SKM-1 (cell line): ENCODE measurements around the gene CPNE5.

Experiments used
- DNase-seq: peaks from one replicate; lab custom pipeline; 2025; ENCODE audit not compliant: unreplicated experiment; lab: John Stamatoyannopoulos, UW

CPNE5 gene

GRCh38 chr6:36838896-36839748, at the start of gene CPNE5:
Gene CPNE5, minus strand, starts transcription at chr6:36839444. Its CDS starts 67 bp downstream, at chr6:36839377.
- no peak for DNase-seq

- no peak for DNase-seq
Observed at GRCh38 chr6:36888115-36888643, 48.9 kb upstream of the CPNE5 start.

- no peak for DNase-seq
Observed at GRCh38 chr6:36886950-36887618, 47.8 kb upstream of the CPNE5 start.

- DNase-seq, result peak; percentile 98
Observed at GRCh38 chr6:36885461-36886401, 46.5 kb upstream of the CPNE5 start, which contains the start of gene C6orf89. Gene C6orf89, plus strand, starts transcription at chr6:36885952. Its CDS starts 13,493 bp downstream, at chr6:36899445.

GRCh38 chr6:36884610-36885009, 45.4 kb upstream of the CPNE5 start:
- DNase-seq, result no peak

- no peak for DNase-seq
Observed at GRCh38 chr6:36875250-36875633, 36.0 kb upstream of the CPNE5 start.

- DNase-seq, result peak; percentile 84
Observed at GRCh38 chr6:36874443-36875249, 35.4 kb upstream of the CPNE5 start, which contains the start of gene PPIL1. Gene PPIL1, minus strand, starts transcription at chr6:36874803. Its CDS starts 31 bp downstream, at chr6:36874772.

- no peak for DNase-seq
Observed at GRCh38 chr6:36873612-36874442, 34.6 kb upstream of the CPNE5 start.

GRCh38 chr6:36873115-36873514, 33.9 kb upstream of the CPNE5 start:
- DNase-seq, result no peak

- no peak for DNase-seq
Observed at GRCh38 chr6:36871686-36872085, 32.4 kb upstream of the CPNE5 start.

GRCh38 chr6:36867471-36868224, 28.4 kb upstream of the CPNE5 start:
- no peak for DNase-seq

GRCh38 chr6:36865835-36866234, 26.6 kb upstream of the CPNE5 start:
- no peak for DNase-seq

- no peak for DNase-seq
Observed at GRCh38 chr6:36863670-36864540, 24.7 kb upstream of the CPNE5 start.

- DNase-seq, result no peak
Observed at GRCh38 chr6:36862848-36863382, 23.7 kb upstream of the CPNE5 start.

- no peak for DNase-seq
Observed at GRCh38 chr6:36862164-36862847, 23.1 kb upstream of the CPNE5 start.

GRCh38 chr6:36860126-36860525, 20.9 kb upstream of the CPNE5 start:
- DNase-seq, result no peak
